ENCODE data around the gene BRME1.

- TF ChIP-seq CTCF (IDR thresholded peaks at IDR 0.05; ENCODE audit: low read depth, low read length, poor library complexity, severe bottlenecking) (no peak), EZH2phosphoT487 (IDR thresholded peaks at IDR 0.05; ENCODE audit: borderline replicate concordance, low read length) (no peak)
These were observed 29.1 kb downstream of the BRME1 start, which contains the start of gene NANOS3 for GRCh38 chr19:13876834-13877233.

All from DOHH2 (cell line).